Motor neuron (in vitro differentiated cells): ENCODE measurements around the gene BLMH. TPM values are rescaled to one million over a fixed set of nuclear protein-coding genes. Genes with fewer than 3 reads are reported as not detected.
A peak's percentile ranks its signal among the peaks of the same experiment; 100 is the strongest.

Experiments
- ATAC-seq, 8 experiments: fragments of 200-7000 bp; cut with Tn5 transposase; replicated peaks in 6 of 8; 2 replicates each; pipeline ENCODE4 v1.8.0; 2021; ENCODE audit warnings: mild to moderate bottlenecking in 8 of 8, moderate library complexity in 8 of 8
- H3K27ac ChIP-seq, 2 donors: fragments of 250-450 bp; sonication (Bioruptor Pico); 2 replicates each; pipeline ENCODE4 v1.9.0; 2021; ENCODE audit warnings: antibody characterized with exemption in 2 of 2, mild to moderate bottlenecking in 2 of 2, moderate library complexity in 1 of 2
- H3K4me1 ChIP-seq, 2 donors: fragments of 250-450 bp; sonication (Bioruptor Pico); replicated peaks in 1 of 2; 2 replicates each; pipeline ENCODE4 v1.6.1; 2021; ENCODE audit warnings: antibody characterized with exemption in 2 of 2, mild to moderate bottlenecking in 2 of 2, moderate library complexity in 1 of 2
- H3K4me3 ChIP-seq, 5 donors: fragments of 250-450 bp; sonication (Bioruptor Pico); 2 replicates each; pipeline ENCODE4 v1.9.0; 2021; ENCODE audit warnings: antibody characterized with exemption in 5 of 5, mild to moderate bottlenecking in 5 of 5, moderate library complexity in 4 of 5
- WGBS, 10 experiments: fragments of 450-650 bp; shearing (Covaris generic); methylation state at CpG; one replicate each; pipeline ENCODE4 v1.0.0; 2022; 5-methylcytosine and 5-hydroxymethylcytosine counted together
- in situ Hi-C, 9 experiments: fragments of 400-800 bp; cut with MboI; loops; one replicate each; pipeline ENCODE4 v1.15.0; 2021; ENCODE audit warnings: low sequenced_read_pairs in 9 of 9, low pct_unique_long_range_greater_than_20kb in 2 of 9; ENCODE audit not compliant: unreplicated experiment in 9 of 9
- total RNA-seq, 8 experiments: library from RNA; unstranded; fragments of 300-600 nt; gene quantifications; 2 replicates each; pipeline versions ENCODE4 v1.2.3 to v1.2.4, GENCODE V29; 2022

Gene BLMH
- total RNA-seq, 8 experiments from 2014 or later = 21.9 to 69.2 (median 32.5) TPM

DNA sequence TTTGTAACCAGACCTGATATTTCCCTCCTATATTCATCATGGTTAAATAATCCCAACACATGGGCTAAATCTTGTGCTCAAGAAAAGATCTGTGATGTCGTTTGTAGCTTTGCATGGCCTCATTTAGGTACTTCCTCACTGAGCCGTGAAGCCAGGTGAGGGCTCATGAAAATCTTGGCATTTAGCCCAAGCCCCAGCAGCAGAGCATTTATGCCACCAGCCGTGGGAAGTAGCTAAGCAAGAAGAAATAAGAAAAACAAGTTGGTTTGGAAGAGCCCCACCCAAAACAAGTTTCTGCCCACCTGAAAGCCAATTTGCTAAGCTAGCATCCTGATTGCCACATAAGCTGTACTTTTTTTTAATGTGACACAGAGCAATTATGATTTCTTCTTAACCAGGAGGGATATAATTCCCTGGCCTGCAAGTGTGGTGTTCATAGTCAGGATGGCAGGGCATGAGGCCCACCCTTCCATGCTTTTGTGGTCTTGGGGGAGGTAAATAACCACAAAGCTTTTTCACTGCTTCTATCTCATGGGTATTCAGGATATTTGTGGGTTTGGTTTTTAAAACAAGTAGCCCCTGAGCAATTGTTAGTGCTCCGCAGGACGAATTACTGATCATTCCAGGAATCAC is 31.6 kb upstream of the BLMH start:
- no peak for ATAC-seq
- no peak overlapping the region for H3K27ac ChIP-seq
- H3K4me1 ChIP-seq = peaks cover 0 to 3% of the 10 kb centered on the region in 2 donors
- H3K4me3 ChIP-seq = no peak overlapping the region
- WGBS, 10 experiments = 27 to 100% (median 71%) methylated on average over 1 to 5 of the region's 5 CpGs; no CpG with 5 or more reads in 1 of the 10 experiments
- in situ Hi-C loops = no loop called here

DNA sequence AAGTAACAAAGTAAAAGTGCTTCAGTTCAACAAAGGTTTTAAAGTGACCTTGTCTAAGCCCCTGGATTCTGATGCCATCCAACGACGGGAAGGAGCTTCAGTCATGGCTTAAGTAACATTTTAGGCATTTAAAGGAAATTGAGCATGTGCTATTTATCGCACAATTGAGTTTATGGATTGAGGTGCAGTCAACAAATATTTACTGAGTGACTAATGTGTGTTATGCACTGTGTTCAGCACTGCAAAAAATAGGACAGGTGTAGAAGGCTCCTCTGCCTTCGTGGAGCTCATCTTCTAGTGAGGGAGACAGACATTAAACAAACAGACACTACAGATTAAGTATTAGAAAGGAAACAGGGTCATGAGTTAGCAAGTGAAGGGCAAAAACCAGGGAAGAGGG is 29.6 kb upstream of the BLMH start:
- ATAC-seq = no peak
- H3K4me3 ChIP-seq = no peak overlapping the region
- H3K4me1 ChIP-seq = peaks cover 0 to 3% of the 10 kb centered on the region in 2 donors
- no peak overlapping the region for H3K27ac ChIP-seq
- WGBS, 10 experiments = 19 to 100% (median 75%) methylated on average over 1 to 4 of the region's 4 CpGs; no CpG with 5 or more reads in 1 of the 10 experiments
- in situ Hi-C loops = no loop called here

DNA sequence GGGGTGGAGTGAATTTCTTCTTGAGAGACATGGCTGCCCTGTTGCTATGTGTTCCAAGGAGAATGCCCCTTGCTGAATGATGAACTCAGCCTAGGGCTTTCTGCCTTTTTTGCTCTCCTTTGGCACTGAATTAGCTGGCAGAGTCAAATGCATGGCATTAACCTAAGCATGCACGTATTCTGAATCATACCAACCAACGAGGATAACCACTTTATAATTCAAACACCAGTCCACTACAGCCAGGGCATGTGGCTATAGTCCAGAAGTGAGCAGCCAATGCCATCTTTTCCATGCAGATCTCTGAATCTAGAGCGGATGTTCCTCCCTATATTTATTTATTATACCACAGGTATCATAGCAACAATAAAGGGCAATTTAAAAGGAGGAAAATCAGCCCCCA is 26.4 kb upstream of the BLMH start:
- in situ Hi-C loops = no loop called here
- ATAC-seq = peak in 2 of 8 experiments; percentile 60 to 91
- Histone ChIP-seq H3K4me1 (no peaks in the 10 kb centered on the region), H3K27ac (no peak overlapping the region), H3K4me3 (no peak overlapping the region)
- WGBS, 10 experiments = 20 to 100% (median 65%) methylated on average over 1 to 3 of the region's 3 CpGs; no CpG with 5 or more reads in 3 of the 10 experiments

DNA sequence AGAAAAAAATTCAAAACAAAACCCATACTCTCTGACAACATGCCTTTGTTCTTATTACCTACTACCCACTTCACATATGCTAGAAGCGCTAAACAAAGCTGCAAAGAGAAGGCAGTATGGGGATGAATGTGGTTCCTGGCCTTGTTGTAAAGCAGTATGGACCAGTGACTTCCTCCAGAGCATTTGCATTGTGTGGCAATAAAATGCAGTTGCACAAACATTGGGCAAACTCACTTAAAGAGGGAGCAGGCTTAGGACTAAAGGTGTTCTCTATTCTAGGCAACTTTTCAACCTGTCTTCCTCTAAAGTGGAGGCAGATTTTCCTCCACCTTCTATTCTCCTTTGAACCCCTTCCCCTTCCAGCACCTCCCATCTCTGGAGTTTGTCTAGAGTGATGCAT is 25.0 kb upstream of the BLMH start:
- H3K4me1 ChIP-seq = no peaks in the 10 kb centered on the region
- ATAC-seq = no peak
- in situ Hi-C loops = no loop called here
- no peak overlapping the region for H3K4me3 ChIP-seq
- no peak overlapping the region for H3K27ac ChIP-seq
- WGBS, 10 experiments = 83 to 100% (median 100%) methylated on average over 1 of the region's 1 CpG; no CpG with 5 or more reads in 4 of the 10 experiments

DNA sequence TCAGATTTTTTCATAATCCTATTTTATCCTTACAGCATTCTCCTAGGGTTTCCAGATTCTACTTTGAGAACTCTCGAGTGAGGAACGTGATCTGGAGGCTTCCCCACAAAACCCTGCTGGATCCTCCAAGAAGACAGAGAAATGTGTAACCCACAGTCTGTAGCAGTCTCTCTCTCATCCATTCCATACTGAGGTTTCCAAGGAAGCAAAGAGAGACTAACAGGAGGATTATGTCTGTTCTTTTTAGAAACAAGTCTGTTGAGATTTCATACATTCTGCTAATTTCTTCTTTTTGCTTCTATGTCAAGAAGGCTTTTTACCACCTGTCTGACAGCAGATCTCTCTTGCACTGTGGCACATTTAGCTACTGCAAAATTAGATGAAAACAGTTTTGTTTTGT is 23.4 kb upstream of the BLMH start:
- no peak for ATAC-seq
- 26 to 83% (median 55%) methylated on average over 1 to 2 of the region's 2 CpGs; no CpG with 5 or more reads in 2 of the 10 experiments for WGBS, 10 experiments
- Histone ChIP-seq H3K4me3 (no peak overlapping the region), H3K4me1 (no peaks in the 10 kb centered on the region), H3K27ac (no peak overlapping the region)
- in situ Hi-C loops = no loop called here

DNA sequence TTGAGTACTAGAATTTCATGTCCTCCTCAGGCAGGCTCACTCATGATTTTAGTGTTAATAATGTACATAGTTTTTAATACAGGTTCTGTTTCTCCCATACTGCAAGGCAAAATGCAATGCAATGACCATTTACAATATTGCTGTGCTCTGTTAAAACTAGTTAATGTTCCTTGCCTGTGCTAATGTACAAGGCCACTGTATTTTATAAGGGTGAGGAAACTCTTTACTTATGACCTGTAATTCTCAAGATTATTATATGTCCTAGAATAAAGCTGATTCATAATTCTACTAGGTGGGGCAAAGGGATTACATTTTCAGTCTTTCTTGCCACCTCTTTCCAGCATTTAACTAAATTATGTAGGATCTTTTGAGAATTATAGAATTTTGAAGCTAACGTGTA is 22.7 kb upstream of the BLMH start:
- no peak overlapping the region for H3K4me3 ChIP-seq
- ATAC-seq = no peak
- WGBS, 10 experiments = 22 to 100% (median 90%) methylated on average over 1 of the region's 1 CpG; no CpG with 5 or more reads in 2 of the 10 experiments
- H3K4me1 ChIP-seq = no peaks in the 10 kb centered on the region
- in situ Hi-C loops = no loop called here
- no peak overlapping the region for H3K27ac ChIP-seq

DNA sequence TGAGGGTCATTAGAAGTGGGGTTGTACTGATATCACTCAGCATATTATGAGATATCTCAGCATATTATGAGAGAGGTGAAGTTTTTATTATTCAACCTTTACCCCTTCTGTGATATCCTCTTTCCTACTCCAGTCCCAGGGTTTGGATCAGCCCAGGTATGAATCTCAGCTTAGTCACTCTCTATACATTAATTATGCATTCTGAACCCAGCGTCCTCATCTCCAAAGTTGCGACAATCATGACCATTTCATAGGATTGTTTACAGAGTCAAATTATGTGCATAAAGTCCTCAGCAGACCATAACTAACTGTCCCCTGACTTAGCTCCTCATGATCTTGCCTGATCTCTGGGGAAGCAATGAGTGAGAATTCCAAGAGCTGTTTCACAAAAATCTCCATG is 20.5 kb upstream of the BLMH start:
- Histone ChIP-seq H3K4me1 (no peaks in the 10 kb centered on the region), H3K4me3 (no peak overlapping the region), H3K27ac (no peak overlapping the region)
- WGBS, 10 experiments = 0 to 60% (median 44%) methylated on average over 1 to 2 of the region's 2 CpGs; no CpG with 5 or more reads in 1 of the 10 experiments
- ATAC-seq = peak in 3 of 8 experiments; percentile 84 to 94 (median 91)
- in situ Hi-C loops = no loop called here

DNA sequence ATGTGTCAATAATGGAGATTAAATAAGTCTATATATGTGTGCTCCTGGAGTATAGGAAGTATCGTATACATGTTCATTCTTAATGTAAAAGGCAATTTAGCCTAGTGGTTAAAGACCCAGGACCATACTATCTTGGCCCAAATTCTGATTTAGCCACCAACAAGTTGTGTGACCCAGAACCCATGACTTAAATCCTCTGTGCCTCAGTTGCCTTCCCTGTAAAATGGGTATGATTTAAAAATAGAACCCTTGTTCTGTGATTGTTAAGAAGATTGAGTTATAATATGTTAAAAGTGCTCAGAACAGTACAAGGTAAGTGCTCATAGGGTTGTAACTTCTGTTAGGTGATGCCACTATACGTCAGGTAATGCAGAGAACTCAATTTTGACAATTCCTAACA is 18.8 kb upstream of the BLMH start:
- Histone ChIP-seq H3K4me3 (no peak overlapping the region), H3K27ac (no peak overlapping the region), H3K4me1 (no peaks in the 10 kb centered on the region)
- 83 to 100% (median 100%) methylated on average over 1 to 2 of the region's 2 CpGs; no CpG with 5 or more reads in 3 of the 10 experiments for WGBS, 10 experiments
- ATAC-seq = no peak
- in situ Hi-C loops = no loop called here

DNA sequence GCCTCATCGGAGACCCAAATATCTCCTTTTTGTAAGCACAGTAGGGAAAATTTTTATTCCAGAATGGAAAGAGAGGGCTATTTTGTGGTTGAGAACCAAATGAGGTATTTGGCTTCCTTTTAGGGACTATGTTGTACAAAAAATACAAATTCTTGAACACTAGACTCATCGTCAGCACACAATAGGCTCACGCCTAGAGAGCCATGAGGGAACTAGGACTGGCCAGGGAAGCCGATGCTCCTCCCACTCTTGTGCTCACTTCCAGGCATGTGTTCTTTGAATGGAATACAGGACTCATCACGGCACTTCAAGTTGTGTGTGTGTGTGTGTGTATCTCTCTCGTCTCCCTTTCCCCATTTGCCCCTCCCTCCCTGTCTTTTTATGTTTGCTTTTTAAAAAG is 17.8 kb upstream of the BLMH start:
- Histone ChIP-seq H3K4me1 (no peaks in the 10 kb centered on the region), H3K4me3 (no peak overlapping the region), H3K27ac (no peak overlapping the region)
- WGBS, 10 experiments = 26 to 98% (median 90%) methylated on average over 3 to 5 of the region's 6 CpGs; no CpG with 5 or more reads in 5 of the 10 experiments
- in situ Hi-C loops = no loop called here
- peak in 1 of 8 experiments; percentile 15 for ATAC-seq

DNA sequence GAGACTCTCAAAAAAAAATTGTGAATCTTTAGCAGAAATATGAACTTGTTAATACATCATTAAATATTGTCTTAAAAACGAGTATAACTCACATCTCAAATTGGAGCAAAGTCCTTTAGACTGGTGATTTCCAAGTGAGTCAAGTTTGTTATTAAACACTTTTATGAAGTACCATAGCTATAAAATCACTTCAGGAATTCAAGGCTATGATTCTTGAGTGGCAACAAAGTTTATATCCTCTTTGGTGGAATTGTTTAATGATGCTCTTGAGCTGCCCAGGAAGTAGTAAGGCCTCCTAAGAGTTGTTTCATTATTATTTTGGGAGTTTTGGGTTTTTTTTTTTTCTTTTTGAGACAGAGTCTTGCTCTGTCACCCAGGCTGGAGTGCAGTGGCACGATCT is 16.7 kb upstream of the BLMH start:
- Histone ChIP-seq H3K27ac (no peak overlapping the region), H3K4me1 (no peaks in the 10 kb centered on the region), H3K4me3 (no peak overlapping the region)
- WGBS, 10 experiments = 20 to 100% (median 80%) methylated on average over 1 to 2 of the region's 2 CpGs; no CpG with 5 or more reads in 1 of the 10 experiments
- ATAC-seq = no peak
- in situ Hi-C loops = no loop called here

DNA sequence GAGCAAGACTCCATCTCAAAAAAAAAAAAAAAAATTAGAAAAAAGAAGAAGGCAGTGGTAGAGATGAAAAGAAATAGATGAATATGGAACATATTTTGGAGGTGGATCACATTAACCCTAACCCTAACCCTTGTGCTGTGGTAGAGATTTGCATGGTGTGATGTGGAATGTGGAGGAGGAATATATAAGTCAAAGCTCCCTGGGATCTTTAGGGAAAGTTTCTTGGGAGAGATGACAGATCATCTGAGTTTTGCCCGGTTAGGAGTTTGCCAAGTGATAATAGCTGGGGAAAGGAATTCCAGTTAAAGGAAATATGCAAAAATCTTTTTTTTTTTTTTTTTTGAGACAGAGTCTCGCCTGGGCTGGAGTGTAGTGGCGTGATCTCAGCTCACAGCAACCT is 13.0 kb upstream of the BLMH start:
- Histone ChIP-seq H3K27ac (no peak overlapping the region), H3K4me3 (no peak overlapping the region), H3K4me1 (no peaks in the 10 kb centered on the region)
- no peak for ATAC-seq
- in situ Hi-C loops = no loop called here
- 72 to 100% (median 91%) methylated on average over 1 to 3 of the region's 3 CpGs; no CpG with 5 or more reads in 1 of the 10 experiments for WGBS, 10 experiments

DNA sequence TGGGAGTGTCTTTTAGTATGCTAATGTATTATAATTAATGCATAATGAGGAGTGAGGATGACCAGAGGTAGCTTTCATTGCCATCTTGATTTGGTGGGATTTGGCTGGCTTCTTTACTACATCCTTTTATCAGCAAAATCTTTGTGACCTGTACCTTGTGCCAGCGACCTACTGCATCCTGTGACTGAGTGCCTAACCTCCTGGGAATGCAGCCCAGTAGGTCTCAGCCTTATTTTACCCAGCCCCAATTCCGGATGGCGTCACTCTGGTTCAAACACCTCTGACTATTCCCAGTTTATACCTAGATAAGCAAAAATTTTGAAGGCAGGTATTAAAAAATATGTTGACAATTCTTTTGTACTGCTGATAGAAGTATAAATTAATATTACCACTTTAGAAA is 10.5 kb upstream of the BLMH start:
- in situ Hi-C loops = no loop called here
- Histone ChIP-seq H3K27ac (no peak overlapping the region), H3K4me3 (no peak overlapping the region), H3K4me1 (no peaks in the 10 kb centered on the region)
- WGBS, 10 experiments = 60 to 100% (median 100%) methylated on average over 1 to 3 of the region's 3 CpGs; no CpG with 5 or more reads in 3 of the 10 experiments
- no peak for ATAC-seq

DNA sequence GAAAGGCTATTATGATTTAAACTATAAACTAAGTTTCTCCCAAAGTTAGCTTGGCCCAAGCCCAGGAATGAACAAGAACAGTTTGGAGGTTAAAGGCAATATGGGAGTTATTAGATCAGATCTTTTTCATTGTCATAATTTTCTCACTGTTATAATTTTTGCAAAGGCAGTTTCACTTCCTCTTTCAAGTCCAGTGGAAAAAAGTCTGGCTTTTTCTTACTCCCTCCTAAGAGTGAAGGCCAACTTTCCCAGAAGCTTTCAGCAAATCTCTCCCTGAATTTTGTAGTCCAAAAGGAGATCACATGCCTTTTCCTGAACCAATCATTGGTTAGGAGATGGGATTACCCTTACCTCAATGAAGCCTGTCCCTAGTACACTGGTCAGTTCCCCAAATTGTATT is 9.1 kb upstream of the BLMH start:
- H3K27ac ChIP-seq = no peak overlapping the region
- no peak overlapping the region for H3K4me3 ChIP-seq
- in situ Hi-C loops = no loop called here
- no peaks in the 10 kb centered on the region for H3K4me1 ChIP-seq
- no peak for ATAC-seq

DNA sequence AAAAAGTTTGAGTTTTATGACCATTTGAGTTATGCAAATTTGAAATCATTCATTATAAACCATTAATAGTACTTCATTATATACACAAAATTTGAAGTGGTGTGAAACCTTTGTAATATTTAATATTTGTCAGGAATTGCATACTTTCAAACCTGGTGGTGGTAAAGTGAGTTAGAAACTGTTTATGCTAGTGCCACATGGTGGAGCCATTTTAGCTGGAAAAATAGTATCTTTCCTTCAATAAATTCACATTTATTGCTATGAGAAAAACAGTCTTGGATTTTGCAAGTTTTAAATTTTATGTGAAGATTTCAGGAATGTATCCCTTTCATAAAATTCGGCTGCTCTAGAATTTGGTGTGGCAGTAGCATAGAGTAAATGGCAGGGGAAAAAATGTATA is 7.3 kb upstream of the BLMH start:
- ATAC-seq = no peak
- H3K4me3 ChIP-seq = no peak overlapping the region
- 0 to 100% (median 67%) methylated on average over 1 of the region's 1 CpG; no CpG with 5 or more reads in 2 of the 10 experiments for WGBS, 10 experiments
- in situ Hi-C loops = loop anchor here in 3 of 9 experiments (25.0 kb wide), 1 partner anchor 187 kb away; the partner anchor contains the start of gene NSRP1 (in 3 of the 3)
- no peak overlapping the region for H3K27ac ChIP-seq
- H3K4me1 ChIP-seq = no peaks in the 10 kb centered on the region
